ENCODE results near the gene HDHD5. TPM values are rescaled to one million over a fixed set of nuclear protein-coding genes. Genes with fewer than 3 reads are reported as not detected.
A peak's percentile ranks its signal among the peaks of the same experiment; 100 is the strongest.

The HDHD5 gene
- total and polyA plus RNA-seq, 10 of the 15 experiments (the other 5 are each of a cell fraction or from before 2014, with no cell fraction given): 1.7 to 68.0 (median 49.9) TPM

- TF ChIP-seq CUX1 (IDR thresholded peaks at IDR 0.05; ENCODE audit: insufficient replicate concordance, low read depth, low read length): no peak
- no peak for TF ChIP-seq E2F4 (IDR thresholded peaks at IDR 0.05; ENCODE audit: low read depth, low read length)
- TF ChIP-seq SP1 (IDR thresholded peaks at IDR 0.05; ENCODE audit: low read depth, low read length): peak; percentile 35
- TF ChIP-seq RAD21 (IDR thresholded peaks at IDR 0.05; ENCODE audit: insufficient read depth, low read depth, low read length): no peak
- TF ChIP-seq YBX1 (IDR thresholded peaks at IDR 0.05): no peak
- TF ChIP-seq ZZZ3 (IDR thresholded peaks at IDR 0.05; ENCODE audit: control insufficient read depth, insufficient read length, low read depth): no peak
- peak; percentile 77 for TF ChIP-seq NKRF (conservative IDR thresholded peaks at IDR 0.05)
- TF ChIP-seq E4F1 (IDR thresholded peaks at IDR 0.05; ENCODE audit: borderline replicate concordance, partially characterized antibody): no peak
- 0 out of 2 replicates have a peak, but pooled peaks have one; percentile 44 for TF ChIP-seq MLLT1 (IDR thresholded peaks at IDR 0.05)
- no peak for TF ChIP-seq FOS (IDR thresholded peaks at IDR 0.05; ENCODE audit: borderline replicate concordance, extremely low read depth, insufficient read length)
- TF ChIP-seq CHD1 (IDR thresholded peaks at IDR 0.05; ENCODE audit: low read depth, low read length): no peak
- peak; percentile 62; the same call in 1 of the 2 replicates for TF ChIP-seq ZNF207 (IDR thresholded peaks at IDR 0.05; ENCODE audit: borderline replicate concordance)
- TF ChIP-seq LARP7 (IDR thresholded peaks at IDR 0.05): peak; percentile 56; the same call in 1 of the 2 replicates
- peak; percentile 85 for TF ChIP-seq HCFC1 (IDR thresholded peaks at IDR 0.05; ENCODE audit: low read length)
- peak; percentile 59; the same call in 1 of the 2 replicates for TF ChIP-seq DPF2 (IDR thresholded peaks at IDR 0.05)
- peak; percentile 57; the same call in 1 of the 2 replicates for TF ChIP-seq PAX5 (IDR thresholded peaks at IDR 0.05; ENCODE audit: borderline replicate concordance, low read depth, low read length)
Measured at GRCh38 chr22:17158568-17159503, at the start of gene HDHD5 (continued).
